NCI-H2196 (cell line): ENCODE data around the gene GNS.
"Not testable (repeated sequence)": the region's sequence is repeated elsewhere in the genome, so short reads cannot be mapped to it uniquely, and the experiment has no call there.

ENCODE experiments used
- DNase-seq: peaks from one replicate; lab custom pipeline; 2025; ENCODE audit not compliant: unreplicated experiment; lab: John Stamatoyannopoulos, UW

Gene GNS

DNA sequence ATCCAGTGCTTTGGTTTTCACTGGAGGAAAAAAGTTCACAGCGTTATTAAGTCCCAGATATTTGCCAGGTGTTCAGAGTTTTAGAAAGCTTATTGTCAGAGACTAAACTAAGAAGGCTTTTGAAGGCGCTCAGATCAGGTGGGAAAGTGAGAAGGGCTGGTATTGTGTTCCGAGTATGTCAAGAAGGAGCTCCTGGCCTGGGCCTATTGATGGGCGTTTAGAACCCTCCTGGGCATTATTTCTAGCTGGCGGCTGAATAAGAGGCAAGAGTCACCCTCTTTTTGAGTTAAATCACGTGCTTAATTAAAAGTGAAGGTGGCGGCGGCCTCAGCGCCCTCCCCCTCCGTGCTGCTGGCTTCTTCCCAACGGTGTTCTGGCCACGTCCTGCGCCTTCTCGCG lies 20.9 kb upstream of the GNS start:
- DNase-seq: no peak

DNA sequence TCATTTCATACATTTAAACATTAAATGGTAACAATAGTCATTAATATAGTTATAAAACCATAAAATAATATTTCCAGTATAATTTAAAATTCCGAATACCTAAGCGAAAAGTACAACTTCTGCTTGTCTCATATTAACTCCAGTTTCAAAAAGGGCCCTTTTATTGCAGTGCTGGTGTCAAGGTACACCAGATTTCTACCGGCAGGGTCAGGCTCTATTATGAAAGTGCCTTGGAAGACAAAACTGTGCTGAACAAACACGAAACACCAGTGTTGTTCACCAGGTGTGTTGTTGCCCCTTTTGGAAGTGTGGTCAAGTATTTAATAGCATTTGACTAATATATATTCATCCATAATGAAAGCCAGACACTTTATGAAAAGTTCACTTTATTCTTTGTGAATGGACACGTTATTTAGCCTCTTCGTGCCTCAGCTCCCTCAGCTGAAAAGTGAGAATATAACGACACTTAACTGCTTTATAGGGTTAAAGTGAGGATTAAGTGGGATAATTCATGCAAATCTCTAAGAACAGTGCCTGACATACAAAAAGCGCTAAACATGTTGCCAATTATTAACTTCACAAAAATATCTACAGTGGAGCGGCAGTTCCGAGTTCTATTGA lies 20.3 kb upstream of the GNS start:
- DNase-seq: no peak

DNA sequence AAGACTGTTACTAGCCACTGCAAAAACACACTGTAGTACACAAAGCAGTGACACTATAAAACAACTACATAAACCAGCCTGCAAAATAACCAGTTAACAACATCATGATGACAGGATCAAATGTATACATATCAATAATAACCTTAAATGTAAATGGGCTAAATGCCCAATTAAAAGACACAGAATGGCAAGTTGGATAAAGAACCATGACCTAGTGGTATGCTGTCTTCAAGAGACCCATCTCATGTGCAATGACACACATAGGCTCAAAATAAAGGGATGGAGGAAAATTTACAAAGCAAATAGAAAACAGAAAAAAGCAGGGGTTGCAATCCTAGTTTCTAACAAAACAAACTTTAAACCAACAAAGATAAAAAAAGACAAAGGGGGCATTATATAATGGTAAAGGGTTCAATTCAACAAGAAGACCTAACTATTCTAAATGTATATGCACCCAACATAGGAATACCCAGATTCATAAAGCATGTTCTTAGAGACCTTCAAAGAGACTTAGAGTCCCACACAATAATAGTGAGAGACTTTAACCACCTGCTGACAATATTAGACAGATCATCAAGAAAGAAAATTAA lies 16.0 kb upstream of the GNS start:
- DNase-seq: not testable (repeated sequence)

DNA sequence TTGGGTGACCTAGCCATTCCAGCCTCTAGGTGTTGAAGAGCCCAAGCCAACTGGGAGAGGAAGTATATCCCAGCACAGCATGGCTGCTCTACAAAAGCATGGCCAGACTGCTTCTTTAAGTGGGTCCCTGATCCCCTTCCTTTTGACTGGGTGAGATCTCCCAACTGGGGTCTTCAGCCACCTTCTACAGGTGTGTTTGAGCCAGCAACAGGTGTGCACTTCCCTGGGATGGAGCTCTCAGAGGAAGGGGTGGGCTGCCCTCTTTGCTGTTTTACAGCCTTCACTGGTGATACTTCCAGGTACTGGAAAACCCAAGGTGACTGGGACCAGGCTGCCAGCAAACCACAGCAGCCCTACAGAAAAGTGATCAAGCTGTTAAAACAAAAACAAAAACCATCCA lies 14.2 kb upstream of the GNS start:
- no peak for DNase-seq

DNA sequence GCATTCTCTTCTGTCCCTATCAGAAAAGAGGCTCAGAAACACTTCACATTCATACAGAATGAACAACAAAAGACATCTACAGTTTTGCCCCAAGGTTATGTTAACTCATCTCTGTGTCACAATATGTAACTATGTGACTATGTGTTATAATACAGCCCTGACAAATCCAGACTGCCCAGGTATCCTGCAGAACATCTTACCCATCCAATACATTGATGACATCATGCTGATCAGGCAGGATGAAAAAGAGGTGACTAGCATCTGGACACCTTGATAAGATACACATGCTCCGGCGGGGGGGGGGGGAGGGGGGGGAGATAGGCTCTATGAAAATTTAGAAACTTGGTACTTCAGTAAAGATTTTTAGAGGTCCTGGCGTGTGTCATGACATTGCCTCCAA lies 8.3 kb upstream of the GNS start:
- no peak for DNase-seq

DNA sequence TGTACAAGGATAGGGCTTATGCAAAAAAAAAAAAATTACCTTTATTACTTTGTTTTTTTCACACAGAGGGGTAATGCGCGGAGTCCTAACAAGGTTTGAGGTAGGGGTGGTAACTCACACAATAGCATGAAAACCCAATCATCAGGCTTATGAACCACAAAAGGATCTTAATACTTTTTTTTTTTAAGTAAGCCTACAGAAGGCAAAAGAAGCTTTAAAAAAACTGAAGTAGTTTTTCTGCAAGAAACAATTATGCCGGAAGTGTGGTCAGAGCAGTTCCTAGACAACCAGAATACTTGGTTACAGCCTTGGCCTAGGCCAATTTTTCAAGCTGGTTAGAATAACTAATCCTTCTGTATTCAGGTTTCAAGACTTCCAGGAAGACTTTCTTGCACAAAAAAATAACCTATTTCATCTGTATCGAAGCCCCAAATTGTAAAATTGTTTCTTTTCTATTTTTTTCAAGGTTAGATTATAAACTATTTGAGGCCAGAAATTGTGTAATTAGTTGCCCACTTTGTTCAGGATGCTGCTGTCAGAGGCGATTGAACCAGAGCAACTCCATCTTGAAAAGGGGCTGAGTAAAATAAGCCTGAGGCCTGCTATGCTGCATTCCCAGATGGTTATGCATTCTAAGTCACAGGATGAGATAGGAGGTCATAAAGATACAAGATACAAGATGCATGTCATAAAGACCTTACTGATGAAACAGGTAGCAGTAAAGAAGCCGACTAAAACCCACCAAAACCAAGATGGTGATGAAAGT lies 1.8 kb upstream of the GNS start:
- no peak for DNase-seq

DNA sequence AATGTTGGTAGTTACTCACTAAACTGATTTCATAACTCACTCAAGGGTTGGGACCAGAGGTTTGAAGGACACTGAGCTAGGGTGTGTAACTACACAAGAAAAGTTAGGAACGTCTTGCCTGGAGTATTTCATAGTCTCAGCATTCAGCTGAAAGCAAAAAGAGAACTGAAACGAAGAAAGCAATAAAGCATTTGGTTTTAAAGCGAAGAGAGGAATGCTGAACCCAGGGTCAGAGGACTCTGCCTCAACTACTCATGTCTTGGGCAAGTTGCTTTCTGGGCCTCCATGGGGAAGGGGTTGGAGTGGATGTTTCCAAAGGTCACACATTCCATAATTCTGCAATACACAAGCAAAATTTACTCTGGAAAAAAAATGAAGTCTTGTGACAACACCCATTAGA lies 1.4 kb downstream of the GNS start:
- DNase-seq: no peak

DNA sequence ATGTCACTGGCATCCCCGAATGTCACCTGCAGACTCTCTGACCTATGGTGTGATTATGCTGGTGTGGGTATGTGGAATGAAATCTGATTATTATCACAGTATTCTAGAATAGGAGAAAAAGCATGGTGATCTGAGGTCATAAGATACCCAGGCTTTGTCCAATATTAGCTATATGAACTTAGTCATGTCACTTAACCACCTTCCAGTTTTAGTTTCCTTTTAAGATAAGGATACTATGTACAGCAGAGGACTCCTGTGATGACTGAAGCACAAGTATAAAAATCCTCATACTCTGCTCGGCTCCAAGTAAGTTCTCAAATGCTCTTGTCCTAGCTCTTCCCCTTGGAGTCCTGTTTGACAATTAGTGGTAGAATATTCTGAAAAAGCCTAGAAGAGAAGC lies 2.8 kb downstream of the GNS start:
- DNase-seq: no peak

DNA sequence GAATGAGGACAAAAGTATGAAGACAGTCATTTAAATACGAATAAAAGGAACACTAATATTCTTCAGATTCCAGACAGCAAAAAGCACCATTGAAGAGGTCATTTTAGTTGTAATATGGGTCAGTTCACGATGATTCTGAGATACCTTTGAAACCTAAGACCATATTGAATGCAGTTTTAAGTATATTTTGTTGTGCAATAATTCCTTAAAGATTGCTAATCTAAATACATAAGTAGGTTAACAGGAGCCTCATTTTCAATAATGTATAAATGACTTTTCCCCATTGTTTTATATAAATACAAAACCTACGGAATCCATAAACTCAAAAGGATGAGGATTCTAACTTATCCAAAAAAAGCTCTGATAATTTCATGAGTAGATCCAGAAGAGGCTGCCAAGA lies 5.8 kb downstream of the GNS start:
- no peak for DNase-seq

DNA sequence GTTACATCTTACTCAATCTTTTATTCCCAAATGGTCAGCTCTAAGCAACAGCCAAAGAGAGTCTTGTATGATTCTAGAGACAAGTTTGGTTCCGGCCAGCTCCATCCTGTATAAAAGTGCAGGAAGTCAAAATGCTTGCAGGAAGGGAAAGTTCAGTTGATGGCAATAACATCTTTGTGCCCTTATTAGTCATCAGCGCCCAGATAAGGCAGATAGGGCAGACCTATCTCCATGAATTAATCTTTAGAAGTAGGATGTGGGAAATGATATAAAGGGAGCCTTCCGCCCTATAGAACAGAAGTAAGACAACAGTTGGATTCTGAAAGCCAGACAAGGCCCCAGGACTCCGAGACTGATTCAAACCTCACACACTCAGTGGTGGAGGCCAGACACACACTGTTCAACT lies 6.4 kb downstream of the GNS start:
- DNase-seq: no peak

DNA sequence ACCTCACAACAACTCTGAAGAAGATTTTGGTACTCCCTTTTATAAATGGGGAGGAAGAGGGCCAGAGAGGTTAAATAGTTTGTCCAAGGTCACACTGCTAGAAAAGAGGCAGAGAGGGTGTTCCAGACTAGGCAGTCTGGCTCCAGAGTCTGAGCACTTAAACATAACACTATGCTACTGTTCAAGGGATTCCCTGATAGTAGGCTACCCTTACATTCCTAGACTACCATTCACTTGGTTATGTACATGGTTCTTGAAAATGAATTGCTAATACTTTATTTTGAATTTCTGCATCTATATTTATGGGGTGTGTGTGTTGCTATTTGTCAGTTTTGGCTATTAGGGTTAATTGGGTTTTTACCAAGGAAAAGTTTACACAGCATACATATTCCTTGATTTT lies 7.2 kb downstream of the GNS start:
- DNase-seq: no peak

DNA sequence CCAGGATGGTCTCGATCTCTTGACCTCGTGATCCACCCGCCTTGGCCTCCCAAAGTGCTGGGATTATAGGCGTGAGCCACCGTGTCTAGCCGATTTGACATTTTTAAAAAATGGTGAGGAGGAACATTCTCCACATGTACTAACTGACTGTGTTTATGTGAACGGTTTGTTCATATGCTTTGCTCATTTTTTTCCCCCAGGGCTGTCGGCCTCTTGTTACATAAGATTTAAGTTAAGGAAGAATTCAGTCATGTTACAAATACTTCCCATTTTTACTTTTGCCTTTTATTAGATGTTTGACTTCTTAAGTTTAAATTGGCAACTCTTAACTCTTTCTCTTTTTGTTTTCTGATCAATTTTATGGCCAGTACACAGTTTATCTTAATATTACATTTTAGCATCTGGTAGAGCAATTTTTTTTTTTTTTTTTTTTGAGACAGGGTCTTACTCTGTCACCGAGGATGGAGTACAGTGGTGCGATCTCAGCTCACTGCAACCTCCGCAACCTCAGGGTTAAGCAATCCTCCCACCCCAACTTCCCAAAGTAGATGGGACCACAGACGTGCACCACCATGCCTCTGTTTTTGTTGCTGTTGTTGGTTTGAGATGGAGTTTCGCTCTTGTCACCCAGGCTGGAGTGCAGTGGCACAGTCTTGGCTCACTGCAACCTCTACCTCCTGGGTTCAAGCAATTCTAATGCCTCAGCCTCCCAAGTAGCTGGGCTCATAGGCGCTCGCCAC lies 9.6 kb downstream of the GNS start:
- DNase-seq: no peak

DNA sequence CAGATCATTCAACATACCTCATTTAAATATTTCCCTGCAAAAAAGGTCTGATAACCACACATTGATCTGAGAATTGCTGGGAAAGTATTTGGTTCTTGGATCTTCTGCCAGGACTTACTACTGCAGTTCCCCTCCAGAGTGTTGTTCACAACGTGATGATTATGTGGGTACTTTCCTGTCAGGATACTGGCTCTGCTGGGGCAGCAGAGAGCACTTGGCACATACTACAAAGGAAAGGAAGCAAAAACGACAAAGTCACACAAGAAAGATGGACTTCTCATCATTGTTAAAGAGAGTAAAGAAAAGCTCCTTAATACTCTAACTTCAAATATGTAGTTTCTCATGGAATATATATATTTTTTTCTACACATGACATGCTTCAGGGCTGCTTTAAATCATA lies 11.5 kb downstream of the GNS start:
- no peak for DNase-seq

DNA sequence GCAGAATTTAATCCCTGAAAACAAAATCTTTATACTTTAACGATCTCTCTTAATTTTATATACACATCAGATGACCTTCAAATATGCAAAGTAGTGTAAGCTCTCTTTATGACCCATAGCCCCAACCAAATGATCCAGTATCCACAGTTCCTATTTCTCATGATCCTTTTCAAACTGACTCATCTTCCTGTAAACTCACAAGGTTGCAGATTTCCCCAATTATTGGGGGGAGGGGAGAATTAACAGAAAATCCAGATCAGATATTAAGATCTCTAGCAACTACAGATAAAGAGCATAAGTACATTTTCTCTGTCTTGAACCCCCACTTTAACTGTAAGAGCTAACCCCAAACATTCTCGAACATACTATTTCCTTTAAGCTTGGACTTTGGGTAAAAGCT lies 12.5 kb downstream of the GNS start:
- no peak for DNase-seq

DNA sequence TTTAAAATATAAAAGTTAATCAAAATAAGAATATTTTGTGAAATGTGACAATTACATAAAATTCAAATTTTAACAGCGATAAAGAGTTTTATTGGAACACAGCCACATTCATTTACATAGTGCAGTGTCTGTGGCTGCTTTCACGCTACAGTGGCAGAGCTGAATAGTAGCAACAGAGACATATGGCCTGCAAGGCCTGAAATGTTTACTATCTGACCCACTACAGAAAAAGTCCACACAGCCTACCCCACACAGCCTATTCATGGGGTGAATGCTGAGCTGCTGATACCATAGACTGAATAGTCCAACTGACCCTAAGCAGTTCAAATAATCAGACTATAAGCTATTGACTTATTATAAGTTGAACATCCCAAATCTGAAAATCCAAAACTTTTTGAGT lies 13.2 kb downstream of the GNS start:
- no peak for DNase-seq

DNA sequence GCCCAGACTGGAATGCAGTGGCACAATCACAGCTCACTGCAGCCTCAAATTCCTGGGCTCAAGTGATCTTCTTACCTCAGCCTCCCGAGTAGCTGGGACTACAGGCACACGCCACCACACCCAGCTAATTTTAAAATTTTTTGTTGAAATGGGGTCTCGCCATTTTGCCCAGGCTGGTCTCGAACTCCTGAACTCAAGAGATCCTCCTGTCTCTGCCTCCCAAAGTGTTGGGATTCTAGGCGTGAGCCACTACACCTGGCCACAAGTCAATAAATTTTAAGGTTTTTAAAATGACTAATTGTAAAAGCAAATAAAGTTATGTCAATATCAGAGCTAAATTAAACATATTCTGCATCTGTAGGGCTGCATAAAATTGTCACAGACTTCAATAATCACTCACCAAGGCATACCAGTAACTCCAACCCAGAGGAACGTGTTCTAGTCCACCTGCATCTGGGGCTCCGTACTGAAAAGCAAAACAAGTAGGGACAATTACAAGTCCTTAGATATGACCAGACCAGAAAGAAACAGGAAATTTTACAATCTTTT lies 13.9 kb downstream of the GNS start:
- no peak for DNase-seq

DNA sequence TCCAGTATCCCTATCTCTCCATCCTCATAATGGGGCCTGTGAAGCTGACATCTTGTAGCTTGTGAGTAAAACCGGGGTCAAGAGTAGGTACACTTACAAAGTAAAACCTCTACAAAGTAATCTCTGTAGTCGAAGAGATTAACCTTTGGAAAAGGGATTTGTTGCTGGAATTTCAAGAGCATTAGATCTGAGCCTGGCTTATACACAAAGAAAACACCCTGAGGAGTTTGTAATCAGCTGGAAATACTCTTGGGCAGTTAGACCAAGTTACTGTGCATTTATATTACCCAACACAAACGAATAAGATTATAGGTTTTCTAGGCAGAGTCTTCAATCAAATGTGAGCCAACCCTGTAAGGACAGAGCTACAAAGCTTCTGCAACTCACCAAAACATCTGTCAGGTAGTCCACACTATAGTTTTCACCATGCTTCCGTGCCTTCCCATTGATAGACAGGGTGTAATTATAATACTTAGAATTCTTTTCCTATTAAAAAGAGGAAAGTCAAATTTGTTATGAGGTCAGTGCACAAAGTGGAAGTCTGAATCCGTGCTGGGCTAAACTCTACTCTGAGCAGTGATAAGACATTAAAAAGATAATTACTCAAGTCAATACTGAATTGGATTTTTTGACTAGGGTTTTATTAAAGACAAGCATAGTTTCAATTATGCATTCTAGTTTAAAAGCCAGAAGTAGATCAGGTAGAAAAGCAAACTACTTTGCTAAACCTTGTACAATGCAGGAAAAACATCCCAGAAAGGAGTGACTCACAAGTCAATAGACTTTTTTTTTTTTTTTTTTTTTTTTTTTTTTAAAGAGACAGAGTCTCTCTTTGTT lies 14.6 kb downstream of the GNS start:
- DNase-seq: no peak

DNA sequence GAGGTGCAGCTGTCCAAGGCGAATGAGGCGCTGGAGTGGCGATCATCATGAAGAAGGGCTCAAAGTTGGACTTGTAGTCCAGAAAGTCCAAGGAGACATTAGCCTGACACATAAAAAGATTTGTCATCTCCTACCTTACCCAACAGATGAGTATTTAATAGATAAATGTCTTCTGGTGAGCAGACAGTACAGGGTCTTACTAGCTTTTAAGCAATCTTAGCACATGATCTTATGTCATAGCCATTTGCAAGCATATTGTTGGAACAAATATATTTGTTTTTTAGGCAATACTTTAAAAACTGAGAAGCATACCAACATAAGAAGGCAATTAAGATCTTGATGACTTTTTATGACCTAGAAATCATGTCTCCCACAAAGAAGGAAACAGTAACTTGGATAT lies 16.0 kb downstream of the GNS start:
- DNase-seq: no peak

DNA sequence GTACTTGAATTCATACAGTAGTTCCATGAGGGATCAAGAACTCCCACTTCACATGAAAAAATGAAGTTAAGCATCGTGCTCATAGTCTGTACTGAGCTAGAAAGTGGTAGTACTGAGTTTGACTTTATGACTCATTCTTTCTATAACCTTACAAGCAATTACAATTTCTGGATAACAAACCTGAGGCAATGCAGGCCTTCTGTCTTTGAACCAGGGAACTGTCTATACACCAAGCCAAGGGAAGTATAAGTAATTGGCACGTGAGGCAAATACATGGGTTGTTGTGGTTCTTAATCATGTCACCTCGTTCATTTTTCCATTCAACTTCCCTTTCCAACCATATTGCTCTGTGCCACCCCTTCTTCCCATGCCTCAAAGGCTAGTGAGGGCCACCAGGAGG lies 16.8 kb downstream of the GNS start:
- DNase-seq: no peak

DNA sequence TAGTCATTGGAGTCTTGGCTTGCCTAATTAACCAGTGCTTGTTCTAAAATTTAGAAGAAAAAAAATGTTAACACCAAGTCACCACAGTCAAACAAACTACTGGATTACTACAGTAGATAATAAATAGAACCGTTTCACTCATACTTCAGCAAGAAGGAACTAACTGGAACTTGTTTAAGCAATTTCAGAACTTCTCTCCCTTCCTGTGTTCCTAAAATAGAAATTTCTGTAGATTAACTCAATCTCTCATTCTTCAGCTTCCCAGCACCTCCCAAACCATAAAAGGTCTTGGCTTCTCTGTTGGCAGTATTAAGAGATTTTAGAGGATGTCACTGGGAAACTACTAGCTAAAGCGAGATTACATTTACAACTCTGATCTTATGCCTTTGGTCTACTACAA lies 18.6 kb downstream of the GNS start:
- no peak for DNase-seq

DNA sequence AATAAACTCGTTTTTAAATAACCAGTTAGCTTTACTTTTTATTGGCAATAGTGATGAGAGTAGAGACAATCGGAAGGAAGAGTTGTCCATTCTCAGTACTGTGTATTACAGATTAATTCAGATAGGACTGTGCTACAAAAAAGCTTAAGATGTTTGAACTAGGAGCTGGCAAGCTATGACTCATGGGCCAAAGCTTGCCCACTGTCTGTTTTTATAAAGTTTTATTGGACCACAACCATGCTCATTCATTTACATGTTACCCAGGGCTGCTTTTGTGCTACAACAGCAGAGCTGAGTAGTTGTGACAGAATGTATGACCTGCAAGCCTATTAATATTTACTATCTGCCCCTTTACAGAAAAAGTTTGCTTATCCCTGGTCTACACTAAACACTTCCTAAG lies 19.4 kb downstream of the GNS start:
- no peak for DNase-seq
